Epithelial cell of esophagus (primary cell): ENCODE measurements around the gene ACIN1.

Experiments
- DNase-seq: peaks from one replicate; pipeline ENCODE4 v3.0.0; 2010; ENCODE audit warnings: low read depth
- H3K4me3 ChIP-seq: 2 replicates; pipeline ENCODE4 v1.5.1; 2011; ENCODE audit warnings: mild to moderate bottlenecking, low read length, control low read depth
- TF ChIP-seq, protein P1 (sequence below): IDR thresholded peaks from 2 replicates; pipeline ENCODE4 v1.5.1; 2011; ENCODE audit warnings: low read depth, mild to moderate bottlenecking, low read length, control low read depth, inconsistent platforms; ENCODE audit not compliant: insufficient read depth; ENCODE audit errors: missing control alignments

ACIN1 gene

DNA sequence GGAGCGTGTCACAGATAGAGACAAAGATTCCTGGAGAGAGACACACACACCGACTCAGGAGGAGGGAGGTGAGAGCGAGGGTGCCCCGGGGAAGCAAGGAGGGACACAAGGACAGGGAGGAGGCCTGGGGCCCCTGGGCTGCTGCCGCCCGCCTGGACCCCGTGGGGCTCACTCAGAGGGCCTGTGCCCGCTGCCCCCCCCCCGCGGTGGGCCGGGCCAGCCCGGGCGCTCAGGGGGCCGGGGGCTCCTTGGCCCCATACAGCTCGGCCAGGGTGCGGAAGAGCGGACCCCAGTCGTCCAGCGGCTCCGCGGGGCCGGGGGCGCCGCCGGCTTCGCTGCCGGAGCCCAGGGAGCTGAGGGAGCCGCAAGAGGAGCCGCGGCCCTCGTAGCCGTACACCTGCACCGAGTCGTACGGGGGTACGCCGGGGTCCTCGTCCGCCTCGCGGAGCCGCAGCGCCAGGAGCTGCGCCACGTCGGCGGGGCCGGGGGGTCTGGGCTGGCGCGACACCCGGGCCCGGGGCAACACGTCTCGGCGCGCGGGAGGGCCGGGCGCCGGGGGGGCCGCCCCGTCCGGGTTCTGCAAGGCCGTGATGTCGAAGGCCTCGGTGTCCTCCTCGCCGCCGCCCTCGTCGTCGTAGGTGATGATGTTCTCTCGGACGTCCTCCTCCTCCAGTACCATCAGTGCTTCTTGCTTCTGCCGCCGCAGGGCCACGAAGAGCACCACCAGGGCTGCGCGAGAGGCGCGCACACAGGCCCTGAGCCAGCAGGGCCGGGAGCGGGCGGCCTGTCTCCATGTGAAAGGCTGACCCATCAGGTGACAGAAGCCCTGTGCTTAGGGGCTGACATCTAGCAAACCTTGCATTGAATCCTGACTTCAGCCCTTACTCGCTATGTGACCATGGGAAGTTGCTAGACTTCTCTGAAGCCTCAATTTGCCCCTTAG lies 46.9 kb downstream of the ACIN1 start:
- H3K4me3 ChIP-seq, result no peak overlapping the region
- TF ChIP-seq, protein P1, sequence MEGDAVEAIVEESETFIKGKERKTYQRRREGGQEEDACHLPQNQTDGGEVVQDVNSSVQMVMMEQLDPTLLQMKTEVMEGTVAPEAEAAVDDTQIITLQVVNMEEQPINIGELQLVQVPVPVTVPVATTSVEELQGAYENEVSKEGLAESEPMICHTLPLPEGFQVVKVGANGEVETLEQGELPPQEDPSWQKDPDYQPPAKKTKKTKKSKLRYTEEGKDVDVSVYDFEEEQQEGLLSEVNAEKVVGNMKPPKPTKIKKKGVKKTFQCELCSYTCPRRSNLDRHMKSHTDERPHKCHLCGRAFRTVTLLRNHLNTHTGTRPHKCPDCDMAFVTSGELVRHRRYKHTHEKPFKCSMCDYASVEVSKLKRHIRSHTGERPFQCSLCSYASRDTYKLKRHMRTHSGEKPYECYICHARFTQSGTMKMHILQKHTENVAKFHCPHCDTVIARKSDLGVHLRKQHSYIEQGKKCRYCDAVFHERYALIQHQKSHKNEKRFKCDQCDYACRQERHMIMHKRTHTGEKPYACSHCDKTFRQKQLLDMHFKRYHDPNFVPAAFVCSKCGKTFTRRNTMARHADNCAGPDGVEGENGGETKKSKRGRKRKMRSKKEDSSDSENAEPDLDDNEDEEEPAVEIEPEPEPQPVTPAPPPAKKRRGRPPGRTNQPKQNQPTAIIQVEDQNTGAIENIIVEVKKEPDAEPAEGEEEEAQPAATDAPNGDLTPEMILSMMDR, result no peak
- DNase-seq, result no peak

DNA sequence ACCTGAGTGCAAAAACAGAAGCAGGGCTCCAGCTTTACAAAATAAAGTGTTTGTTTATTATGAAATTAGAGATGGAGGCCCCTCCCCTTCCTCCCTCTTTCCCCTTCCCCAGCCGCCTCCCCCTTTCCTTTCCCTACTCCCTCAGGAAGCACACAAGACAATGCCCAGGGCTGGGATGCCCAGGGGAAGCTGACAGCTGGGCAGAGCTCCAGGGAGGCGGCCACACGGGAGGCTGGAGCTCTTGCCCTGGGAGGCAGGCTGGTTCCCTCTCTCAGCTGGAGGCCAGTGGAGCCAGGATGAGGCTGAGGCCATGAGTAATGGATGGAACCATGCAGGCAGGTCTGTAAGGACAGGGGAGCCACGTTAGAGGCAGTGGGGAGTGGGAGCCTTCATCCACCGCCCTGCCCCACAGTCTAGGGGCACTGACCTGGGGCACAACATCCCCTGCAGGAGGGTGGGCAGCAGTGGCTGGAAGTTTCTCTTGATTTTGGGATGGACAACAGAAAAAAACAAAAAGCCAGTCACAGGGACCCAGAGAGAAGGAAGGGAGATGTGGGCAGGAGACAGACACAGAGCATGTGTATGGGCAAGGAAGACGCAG lies 47.8 kb downstream of the ACIN1 start:
- TF ChIP-seq, protein P1, result no peak
- no peak for DNase-seq
- H3K4me3 ChIP-seq, result no peak overlapping the region

DNA sequence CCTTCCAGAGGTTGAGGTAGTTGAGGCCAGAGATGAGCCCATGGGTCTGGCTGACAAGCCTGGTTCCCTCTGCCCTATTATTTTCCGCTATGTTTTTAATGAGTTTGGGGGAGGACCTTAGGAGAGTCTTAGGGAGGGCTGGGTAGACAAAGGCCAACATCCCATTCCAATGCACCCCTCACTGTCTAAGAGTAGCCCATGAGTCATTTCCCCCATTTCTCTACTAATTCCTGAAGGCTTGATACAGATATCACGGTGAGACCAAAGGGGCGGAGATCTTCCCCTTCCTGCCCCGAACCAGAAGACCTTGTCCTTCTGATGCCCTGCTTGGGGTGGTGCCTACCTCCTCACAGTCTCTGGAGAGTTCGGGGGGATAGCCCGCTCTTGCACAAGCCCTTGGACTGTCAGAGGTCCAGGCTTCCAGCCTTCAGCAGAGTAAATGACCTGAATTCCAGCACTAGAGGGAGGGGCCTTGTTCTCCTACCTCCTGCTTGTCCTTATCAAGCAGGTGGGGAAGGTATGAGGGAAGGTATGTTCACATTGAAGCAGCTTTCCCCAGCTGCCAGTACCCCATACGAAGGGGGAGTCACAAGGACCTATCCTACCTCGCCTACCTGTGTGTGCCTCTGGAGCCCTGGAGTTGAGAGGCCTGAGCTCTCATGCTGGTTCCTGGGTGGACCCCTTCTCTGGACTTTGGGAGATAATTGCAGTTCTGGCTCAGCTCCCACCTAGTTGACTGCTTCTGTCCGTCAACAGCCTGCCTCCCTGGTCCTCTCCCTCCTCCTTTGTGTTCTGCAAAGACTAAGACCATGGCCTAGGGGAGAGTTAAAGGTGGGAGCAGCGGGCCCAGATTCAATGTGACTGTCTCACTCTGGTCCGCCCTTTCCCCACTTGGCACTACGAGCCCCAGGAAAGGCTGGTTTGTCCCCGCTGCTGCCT lies 49.2 kb downstream of the ACIN1 start:
- TF ChIP-seq, protein P1, result no peak
- no peak for DNase-seq
- H3K4me3 ChIP-seq, result no peak overlapping the region

DNA sequence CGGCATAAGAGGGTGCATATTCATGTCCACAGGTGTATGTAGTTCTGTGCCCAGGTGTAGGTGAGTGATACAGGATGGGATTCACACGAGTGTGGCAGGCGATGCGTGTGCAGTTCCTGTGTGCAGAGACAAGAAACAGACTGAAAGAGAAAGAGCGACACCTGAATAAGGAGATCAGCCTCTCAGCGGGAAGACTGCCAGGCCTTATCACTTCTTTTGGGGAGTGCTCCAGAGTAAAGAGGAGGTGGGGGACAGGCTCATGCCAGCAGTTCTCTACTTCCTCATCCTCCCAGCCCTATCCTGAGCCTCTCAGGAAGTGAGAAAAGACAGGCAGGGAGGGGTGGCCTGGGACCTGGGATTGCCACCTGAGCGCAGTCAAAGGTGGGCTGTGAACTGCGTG lies 50.1 kb downstream of the ACIN1 start:
- DNase-seq, result no peak
- TF ChIP-seq, protein P1, result no peak
- H3K4me3 ChIP-seq, result no peak overlapping the region

DNA sequence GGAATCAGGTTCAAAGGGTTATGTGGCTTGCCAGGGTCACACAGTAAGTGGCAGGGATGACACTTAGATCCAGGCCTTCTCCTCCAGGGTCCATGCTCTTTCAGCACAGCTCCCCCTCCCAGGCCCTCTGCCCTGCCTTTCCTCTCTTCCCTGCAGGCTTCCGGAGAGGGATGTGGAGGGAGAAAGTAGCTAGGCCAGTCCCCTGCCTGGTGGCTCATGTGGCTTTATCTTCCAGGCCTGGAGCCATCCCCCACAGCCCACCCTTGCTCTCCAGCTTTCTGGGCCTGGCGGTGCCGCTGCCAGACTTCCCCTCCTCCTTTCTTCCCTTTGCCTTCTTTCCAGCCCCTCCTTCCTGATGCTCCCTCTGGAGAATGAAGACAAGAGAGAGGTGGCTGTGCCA lies 51.2 kb downstream of the ACIN1 start:
- TF ChIP-seq, protein P1, result no peak
- H3K4me3 ChIP-seq, result no peak overlapping the region
- DNase-seq, result no peak

DNA sequence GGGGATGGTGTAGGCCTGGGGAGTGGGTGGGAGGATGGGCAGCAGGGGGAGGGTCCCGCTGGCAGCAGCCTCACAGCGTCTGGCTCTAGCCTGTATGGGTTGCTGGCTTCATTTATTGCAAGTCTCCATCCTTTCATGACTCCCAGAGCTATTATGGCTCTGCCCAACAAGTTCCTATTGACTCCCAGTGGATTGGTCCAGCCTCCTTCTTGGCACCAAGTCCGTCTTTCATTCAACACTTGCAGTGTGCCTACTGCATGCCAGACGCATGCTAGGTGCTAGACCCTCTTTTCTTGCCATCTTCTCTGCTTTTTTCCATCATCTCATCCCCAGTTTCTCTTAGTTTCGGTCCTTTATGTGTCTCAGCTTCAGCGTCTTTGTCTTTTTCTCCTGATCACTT lies 51.8 kb downstream of the ACIN1 start:
- no peak overlapping the region for H3K4me3 ChIP-seq
- TF ChIP-seq, protein P1, result no peak
- DNase-seq, result no peak
